PC-9 (cell line): ENCODE measurements around the gene ZNFX1.

Source experiments
- EZH2 ChIP-seq: fragments of 200-600 bp; sonication (generic); IDR thresholded peaks from 2 replicates; pipeline ENCODE4 v1.8.0; 2017; ENCODE audit warnings: antibody characterized with exemption, low read depth
- TF ChIP-seq, protein P1 (sequence below): fragments of 200-600 bp; sonication (generic); conservative IDR thresholded peaks from 2 replicates; pipeline ENCODE4 v1.6.1; 2017; ENCODE audit warnings: mixed run types, antibody characterized with exemption, mild to moderate bottlenecking, moderate library complexity

DNA sequence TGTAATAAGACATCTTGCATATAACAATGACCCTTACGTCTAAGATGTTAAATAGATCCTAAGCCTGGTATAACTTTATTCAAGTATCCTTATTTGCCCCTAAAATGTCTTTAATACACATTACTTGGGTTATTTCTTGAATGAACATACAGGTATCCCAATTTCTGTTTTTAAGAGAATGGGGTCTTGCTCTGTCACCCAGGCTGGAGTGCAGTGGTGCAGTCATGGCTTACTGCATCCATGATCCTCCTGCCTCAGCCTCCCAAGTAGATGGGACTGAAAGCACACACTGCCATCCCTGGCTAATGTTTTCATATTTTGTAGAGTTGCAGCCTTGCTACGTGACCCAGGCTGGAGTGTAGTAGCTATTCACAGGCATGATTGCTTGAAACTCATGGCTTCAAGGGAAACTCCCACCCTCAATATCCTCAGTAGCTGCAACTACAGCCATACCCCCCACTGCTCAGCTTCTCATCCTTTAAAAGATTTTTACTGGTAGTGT, 10.4 kb upstream of the ZNFX1 start:
- TF ChIP-seq, protein P1, sequence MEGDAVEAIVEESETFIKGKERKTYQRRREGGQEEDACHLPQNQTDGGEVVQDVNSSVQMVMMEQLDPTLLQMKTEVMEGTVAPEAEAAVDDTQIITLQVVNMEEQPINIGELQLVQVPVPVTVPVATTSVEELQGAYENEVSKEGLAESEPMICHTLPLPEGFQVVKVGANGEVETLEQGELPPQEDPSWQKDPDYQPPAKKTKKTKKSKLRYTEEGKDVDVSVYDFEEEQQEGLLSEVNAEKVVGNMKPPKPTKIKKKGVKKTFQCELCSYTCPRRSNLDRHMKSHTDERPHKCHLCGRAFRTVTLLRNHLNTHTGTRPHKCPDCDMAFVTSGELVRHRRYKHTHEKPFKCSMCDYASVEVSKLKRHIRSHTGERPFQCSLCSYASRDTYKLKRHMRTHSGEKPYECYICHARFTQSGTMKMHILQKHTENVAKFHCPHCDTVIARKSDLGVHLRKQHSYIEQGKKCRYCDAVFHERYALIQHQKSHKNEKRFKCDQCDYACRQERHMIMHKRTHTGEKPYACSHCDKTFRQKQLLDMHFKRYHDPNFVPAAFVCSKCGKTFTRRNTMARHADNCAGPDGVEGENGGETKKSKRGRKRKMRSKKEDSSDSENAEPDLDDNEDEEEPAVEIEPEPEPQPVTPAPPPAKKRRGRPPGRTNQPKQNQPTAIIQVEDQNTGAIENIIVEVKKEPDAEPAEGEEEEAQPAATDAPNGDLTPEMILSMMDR = no peak
- no peak for TF ChIP-seq EZH2
